Measurements from ENCODE around the gene CAMK4. TPM values are rescaled to one million over a fixed set of nuclear protein-coding genes. Genes with fewer than 3 reads are reported as not detected.
"Not testable (repeated sequence)": the region's sequence is repeated elsewhere in the genome, so short reads cannot be mapped to it uniquely, and the experiment has no call there.

The CAMK4 gene
- total RNA-seq, 1 donor: 1.3 TPM

DNA sequence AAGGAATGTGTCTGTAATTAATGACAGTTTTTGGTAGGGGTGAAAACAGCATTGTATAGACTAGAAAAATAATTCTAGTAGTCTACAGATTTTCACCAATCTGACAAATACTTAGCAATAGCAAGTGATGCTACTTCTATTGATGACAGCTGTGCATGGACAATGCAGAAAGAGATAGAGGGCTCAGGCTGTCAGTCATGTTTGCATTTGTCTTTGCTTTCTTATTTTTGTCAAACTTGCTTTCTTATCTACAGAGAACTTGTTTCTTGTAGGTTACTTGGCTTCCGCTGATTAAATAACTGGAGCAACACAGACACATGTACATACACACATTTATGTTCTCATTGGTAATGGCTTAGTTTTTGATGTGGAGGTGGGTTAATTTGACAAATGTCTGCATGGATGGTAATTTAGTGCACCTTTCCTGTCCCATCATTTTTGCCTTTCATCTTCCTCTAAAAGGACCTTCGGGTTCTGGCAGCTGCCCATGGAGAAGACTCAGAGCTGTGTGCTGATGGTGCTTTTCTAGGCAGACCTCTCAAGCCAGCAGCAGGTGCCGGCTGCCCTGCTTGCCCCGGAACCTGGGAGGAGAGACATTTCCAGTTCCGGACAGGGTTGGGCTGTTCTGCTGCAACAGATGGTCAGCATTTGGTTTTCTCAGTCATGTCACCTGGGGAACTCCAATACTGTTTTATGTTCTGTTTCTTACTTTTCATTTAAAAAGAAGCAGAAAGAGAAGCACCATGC, 28.8 kb downstream of the CAMK4 start:
- no peak overlapping the region for H3K4me3 ChIP-seq (ENCODE audit: low read depth, low read length)
- TF ChIP-seq, protein P1, sequence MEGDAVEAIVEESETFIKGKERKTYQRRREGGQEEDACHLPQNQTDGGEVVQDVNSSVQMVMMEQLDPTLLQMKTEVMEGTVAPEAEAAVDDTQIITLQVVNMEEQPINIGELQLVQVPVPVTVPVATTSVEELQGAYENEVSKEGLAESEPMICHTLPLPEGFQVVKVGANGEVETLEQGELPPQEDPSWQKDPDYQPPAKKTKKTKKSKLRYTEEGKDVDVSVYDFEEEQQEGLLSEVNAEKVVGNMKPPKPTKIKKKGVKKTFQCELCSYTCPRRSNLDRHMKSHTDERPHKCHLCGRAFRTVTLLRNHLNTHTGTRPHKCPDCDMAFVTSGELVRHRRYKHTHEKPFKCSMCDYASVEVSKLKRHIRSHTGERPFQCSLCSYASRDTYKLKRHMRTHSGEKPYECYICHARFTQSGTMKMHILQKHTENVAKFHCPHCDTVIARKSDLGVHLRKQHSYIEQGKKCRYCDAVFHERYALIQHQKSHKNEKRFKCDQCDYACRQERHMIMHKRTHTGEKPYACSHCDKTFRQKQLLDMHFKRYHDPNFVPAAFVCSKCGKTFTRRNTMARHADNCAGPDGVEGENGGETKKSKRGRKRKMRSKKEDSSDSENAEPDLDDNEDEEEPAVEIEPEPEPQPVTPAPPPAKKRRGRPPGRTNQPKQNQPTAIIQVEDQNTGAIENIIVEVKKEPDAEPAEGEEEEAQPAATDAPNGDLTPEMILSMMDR (IDR thresholded peaks at IDR 0.05; ENCODE audit: insufficient read depth, low read depth, low read length): no peak
- no peak for DNase-seq (ENCODE audit: low read depth)

DNA sequence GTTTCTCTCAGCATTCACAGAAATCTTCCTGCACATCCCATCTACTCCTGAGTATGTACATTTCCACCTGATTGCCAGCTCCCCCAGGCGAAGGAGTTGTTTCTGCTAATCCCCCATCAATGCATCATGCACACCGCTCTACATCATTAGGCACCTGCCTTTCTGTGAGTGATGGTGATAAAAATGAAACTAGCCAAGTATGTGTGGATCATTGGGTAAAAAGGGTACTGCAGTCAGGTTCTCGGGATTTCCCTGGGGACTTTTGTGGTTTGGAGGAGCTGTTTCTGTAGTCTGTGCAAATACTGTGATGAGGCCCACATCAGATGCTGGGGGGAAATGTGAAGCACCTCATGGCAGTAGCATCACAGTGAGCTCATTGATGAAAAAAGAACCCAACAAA, 30.4 kb downstream of the CAMK4 start:
- no peak overlapping the region for H3K4me3 ChIP-seq (ENCODE audit: low read depth, low read length)
- DNase-seq (ENCODE audit: low read depth): no peak
- TF ChIP-seq, protein P1 (IDR thresholded peaks at IDR 0.05; ENCODE audit: insufficient read depth, low read depth, low read length): no peak

GRCh38 chr5:111255169-111255568, 31.0 kb downstream of the CAMK4 start:
- no peak overlapping the region for H3K4me3 ChIP-seq (ENCODE audit: low read depth, low read length)
- TF ChIP-seq, protein P1 (IDR thresholded peaks at IDR 0.05; ENCODE audit: insufficient read depth, low read depth, low read length): no peak
- DNase-seq (ENCODE audit: low read depth): no peak

- TF ChIP-seq, protein P1 (IDR thresholded peaks at IDR 0.05; ENCODE audit: insufficient read depth, low read depth, low read length): no peak
- no peak for DNase-seq (ENCODE audit: low read depth)
- no peak overlapping the region for H3K4me3 ChIP-seq (ENCODE audit: low read depth, low read length)
These were observed 31.9 kb downstream of the CAMK4 start for GRCh38 chr5:111256128-111256527.

DNA sequence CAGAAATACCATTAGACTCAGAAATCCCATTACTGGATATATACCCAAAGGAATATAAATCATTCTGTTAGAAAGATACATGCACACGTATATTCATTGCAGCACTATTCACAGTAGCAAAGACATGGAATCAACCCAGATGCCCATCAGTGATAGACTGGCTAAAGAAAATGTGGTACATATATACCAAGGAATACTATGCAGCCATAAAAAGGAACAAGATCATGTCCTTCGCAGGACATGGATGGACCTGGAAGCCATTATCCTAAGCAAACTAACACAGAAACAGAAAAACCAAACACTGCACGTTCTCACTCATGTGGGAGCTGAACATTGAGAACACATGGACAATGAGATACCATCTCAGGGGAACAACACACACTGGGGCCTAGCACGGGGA, 33.4 kb downstream of the CAMK4 start:
- not testable (repeated sequence) for H3K4me3 ChIP-seq (ENCODE audit: low read depth, low read length); DNase-seq (ENCODE audit: low read depth)

DNA sequence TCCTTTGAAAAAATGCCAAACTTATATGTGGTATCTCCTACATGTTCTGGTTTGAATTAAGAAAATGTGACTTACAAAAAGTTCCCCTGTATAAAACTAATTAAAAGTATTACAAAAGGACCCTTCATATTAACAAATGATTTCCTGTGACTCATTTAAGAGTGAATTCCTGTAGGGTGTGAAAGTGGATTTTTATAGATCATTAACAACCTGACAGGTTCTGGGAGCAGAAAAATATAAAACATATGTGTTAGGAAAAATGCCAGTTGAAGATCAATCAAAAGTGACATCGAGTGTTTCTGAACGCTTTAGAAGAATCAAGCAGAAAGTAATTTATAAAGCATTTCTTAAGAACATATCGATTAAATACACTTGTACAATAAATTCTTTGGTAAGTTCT, 35.5 kb downstream of the CAMK4 start:
- DNase-seq (ENCODE audit: low read depth): no peak
- TF ChIP-seq, protein P1 (IDR thresholded peaks at IDR 0.05; ENCODE audit: insufficient read depth, low read depth, low read length): no peak

GRCh38 chr5:111261610-111262009, 37.4 kb downstream of the CAMK4 start:
- TF ChIP-seq, protein P1 (IDR thresholded peaks at IDR 0.05; ENCODE audit: insufficient read depth, low read depth, low read length): no peak
- DNase-seq (ENCODE audit: low read depth): no peak
- H3K4me3 ChIP-seq (ENCODE audit: low read depth, low read length): no peak overlapping the region

More for the DNA sequence above, 35.5 kb downstream of the CAMK4 start:
- no peak overlapping the region for H3K4me3 ChIP-seq (ENCODE audit: low read depth, low read length)

Data from fibroblast of villous mesenchyme (primary cell).